Endometrial microvascular endothelial cells (primary cell): Measurements from ENCODE around the gene POTEM. TPM values are rescaled to one million over a fixed set of nuclear protein-coding genes. Genes with fewer than 3 reads are reported as not detected.
"Not testable (repeated sequence)": the region's sequence is repeated elsewhere in the genome, so short reads cannot be mapped to it uniquely, and the experiment has no call there.

ENCODE experiments used
- in situ Hi-C: cut with HindIII; loops from 2 replicates; pipeline ENCODE4 v1.10.0; 2017; ENCODE audit warnings: low sequenced_read_pairs, low pct_unique_long_range_greater_than_20kb; ENCODE audit errors: inconsistent ontology term
- total RNA-seq: library from RNA; depleted of rRNA; stranded (reverse); fragments of >200 nt; gene quantifications from one replicate; pipeline ENCODE4 v1.2.3, GENCODE V29; 2015; ENCODE audit errors: inconsistent ontology term

Gene POTEM
- total RNA-seq, 1 donor from 2014 or later = not detected

- in situ Hi-C loops = not testable (repeated sequence)
Measured at GRCh38 chr14:19026649-19027351, 59.6 kb downstream of the POTEM start.

- in situ Hi-C loops = not testable (repeated sequence)
Measured at GRCh38 chr14:19027895-19028294, 60.7 kb downstream of the POTEM start.

GRCh38 chr14:19036811-19037382 is 69.7 kb downstream of the POTEM start:
- in situ Hi-C loops = not testable (repeated sequence)

DNA sequence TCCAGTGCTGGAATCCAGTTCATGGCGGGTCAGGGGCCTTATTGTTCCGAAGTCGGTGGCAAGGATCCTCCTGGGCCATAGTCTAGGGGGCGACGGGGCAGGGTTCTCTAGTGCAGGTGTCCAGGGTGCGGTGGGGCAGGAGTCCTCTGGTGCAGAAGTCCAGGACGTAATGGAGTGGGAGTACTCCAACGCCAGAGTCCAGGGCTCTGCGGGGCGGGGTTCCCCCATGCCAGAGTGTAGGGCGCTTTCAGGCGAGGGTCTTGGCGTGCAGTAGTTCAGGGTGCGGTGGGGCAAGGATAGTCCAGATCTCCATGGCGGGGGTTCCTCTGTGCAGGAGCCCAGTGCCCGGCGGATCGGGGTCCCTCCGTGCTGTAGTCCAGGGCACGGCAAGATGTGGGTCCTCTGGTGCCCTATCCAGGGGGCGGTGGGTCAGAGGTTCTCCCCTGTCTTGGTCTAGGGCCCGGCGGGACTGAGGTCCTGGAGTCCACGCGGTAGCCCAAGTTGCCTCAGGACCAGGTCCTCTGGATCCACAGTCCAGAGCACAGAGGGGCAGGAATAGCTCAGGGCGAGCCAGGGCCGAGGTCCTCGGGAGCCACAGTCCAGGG is 70.9 kb downstream of the POTEM start:
- in situ Hi-C loops = not testable (repeated sequence)

DNA sequence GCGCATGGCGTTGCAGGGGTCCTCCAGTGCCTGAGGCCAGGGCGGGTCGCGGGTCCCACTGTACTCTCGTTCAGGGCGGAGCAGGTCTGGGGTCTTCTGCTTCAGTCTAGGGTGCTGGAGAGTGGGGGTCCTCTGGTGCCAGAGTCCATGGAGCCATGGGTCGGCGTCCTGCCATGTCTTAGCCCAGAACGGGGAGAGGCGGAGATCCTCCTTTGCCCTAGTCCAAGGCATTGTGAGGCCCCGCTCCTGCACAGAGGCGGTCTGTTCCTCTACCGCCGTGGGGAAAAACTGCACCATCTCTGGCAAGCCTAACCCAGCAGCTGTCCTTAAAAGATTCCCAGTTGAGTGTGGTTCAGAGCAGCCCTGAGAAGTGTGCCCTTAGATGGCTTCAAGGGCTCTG is 71.6 kb downstream of the POTEM start:
- in situ Hi-C loops = not testable (repeated sequence)

- in situ Hi-C loops = not testable (repeated sequence)
Measured at GRCh38 chr14:19043384-19043783, 76.2 kb downstream of the POTEM start.
